Bronchial epithelial cell (primary cell): ENCODE measurements around the gene UVRAG. TPM values are rescaled to one million over a fixed set of nuclear protein-coding genes. Genes with fewer than 3 reads are reported as not detected.

ENCODE experiments used
- DNase-seq: peaks from one replicate; pipeline ENCODE4 v3.0.0-alpha.2; 2010; ENCODE audit warnings: low read depth
- FAIRE-seq: peaks from 2 replicates; lab custom pipeline; 2011; peaks lifted over from hg19 to GRCh38; lab: Jason Lieb, UNC
- H3K27me3 ChIP-seq: 2 replicates; pipeline ENCODE4 v1.5.1; 2011; ENCODE audit warnings: low read length; ENCODE audit not compliant: control insufficient read depth, insufficient read depth
- H3K36me3 ChIP-seq: 2 replicates; pipeline ENCODE4 v1.5.1; 2011; ENCODE audit warnings: low read length; ENCODE audit not compliant: control insufficient read depth, insufficient read depth
- H3K4me3 ChIP-seq: 2 replicates; pipeline ENCODE4 v1.5.1; 2011; ENCODE audit warnings: mild to moderate bottlenecking, low read depth, low read length, control low read depth
- CTCF ChIP-seq: IDR thresholded peaks from 2 replicates; pipeline ENCODE4 v1.5.1; 2011; ENCODE audit warnings: mild to moderate bottlenecking, moderate library complexity, low read length, control low read depth, inconsistent platforms; ENCODE audit not compliant: insufficient read depth, severe bottlenecking
- total RNA-seq: library from RNA; depleted of rRNA; stranded (reverse); fragments of >200 nt; gene quantifications from 2 replicates; pipeline ENCODE4 v1.2.1, GENCODE V29; 2014

Gene UVRAG
- total RNA-seq, 1 donor from 2014 or later: 11.1 TPM

GRCh38 chr11:75893251-75893650 lies 78.2 kb downstream of the UVRAG start:
- DNase-seq (no peak), FAIRE-seq (no peak)
- Histone ChIP-seq H3K4me3 (no peak overlapping the region), H3K27me3 (no peaks in the 10 kb centered on the region), H3K36me3 (peaks cover 1% of the 10 kb centered on the region)
- no peak for TF ChIP-seq CTCF

- no peaks in the 10 kb centered on the region for H3K27me3 ChIP-seq
- no peak for FAIRE-seq
- DNase-seq: no peak
- TF ChIP-seq CTCF: no peak
- peaks cover 1% of the 10 kb centered on the region for H3K36me3 ChIP-seq
- no peak overlapping the region for H3K4me3 ChIP-seq
Observed at GRCh38 chr11:75894036-75894585, 79.1 kb downstream of the UVRAG start.

- FAIRE-seq (no peak), DNase-seq (peak; percentile 47)
- no peak for TF ChIP-seq CTCF
Observed at GRCh38 chr11:75896843-75897419, 81.9 kb downstream of the UVRAG start.

GRCh38 chr11:75898871-75899270 lies 83.9 kb downstream of the UVRAG start:
- no peak for TF ChIP-seq CTCF
- DNase-seq (no peak), FAIRE-seq (no peak)

More at GRCh38 chr11:75896843-75897419, 81.9 kb downstream of the UVRAG start:
- H3K27me3 ChIP-seq: no peaks in the 10 kb centered on the region
- peaks cover 3% of the 10 kb centered on the region for H3K36me3 ChIP-seq
- H3K4me3 ChIP-seq: no peak overlapping the region

GRCh38 chr11:75899806-75900205 lies 84.8 kb downstream of the UVRAG start:
- H3K27me3 ChIP-seq: no peaks in the 10 kb centered on the region
- no peak for TF ChIP-seq CTCF
- DNase-seq (no peak), FAIRE-seq (no peak)
- H3K4me3 ChIP-seq: no peak overlapping the region
- peaks cover 2% of the 10 kb centered on the region for H3K36me3 ChIP-seq

More at GRCh38 chr11:75898871-75899270, 83.9 kb downstream of the UVRAG start:
- Histone ChIP-seq H3K4me3 (no peak overlapping the region), H3K36me3 (peaks cover 2% of the 10 kb centered on the region), H3K27me3 (no peaks in the 10 kb centered on the region)
